Dedifferentiated amniotic fluid mesenchymal stem cell (primary cell): ENCODE results near the gene PCDHA1.

Experiments
- DNase-seq: peaks from one replicate; pipeline ENCODE4 v3.0.0-alpha.2; 2016; ENCODE audit errors: extremely low spot score

Gene PCDHA1

GRCh38 chr5:140923601-140924000 lies 137.7 kb downstream of the PCDHA1 start:
- no peak for DNase-seq

- DNase-seq: no peak
These were observed 140.0 kb downstream of the PCDHA1 start, which contains the start of gene PCDHAC1 for GRCh38 chr5:140925806-140926442. Gene PCDHAC1 (plus strand): TSS chr5:140926299. CDS start chr5:140926893, 594 bp downstream.

GRCh38 chr5:140926443-140927227 lies 140.7 kb downstream of the PCDHA1 start:
- DNase-seq: no peak

GRCh38 chr5:140927228-140927573 lies 141.3 kb downstream of the PCDHA1 start:
- no peak for DNase-seq

GRCh38 chr5:140934964-140935606 lies 149.1 kb downstream of the PCDHA1 start:
- DNase-seq: no peak

- no peak for DNase-seq
These were observed 160.6 kb downstream of the PCDHA1 start for GRCh38 chr5:140946578-140946977.

- DNase-seq: no peak
These were observed 165.7 kb downstream of the PCDHA1 start for GRCh38 chr5:140951636-140952035.

- no peak for DNase-seq
These were observed 167.3 kb downstream of the PCDHA1 start for GRCh38 chr5:140953234-140953633.

GRCh38 chr5:140962190-140962589 lies 176.2 kb downstream of the PCDHA1 start:
- no peak for DNase-seq

- DNase-seq: no peak
These were observed 178.4 kb downstream of the PCDHA1 start for GRCh38 chr5:140964356-140964755.

- DNase-seq: no peak
These were observed 180.0 kb downstream of the PCDHA1 start for GRCh38 chr5:140965905-140966292.

- DNase-seq: no peak
These were observed 180.6 kb downstream of the PCDHA1 start, which contains the start of gene PCDHAC2 for GRCh38 chr5:140966293-140967225. Gene PCDHAC2 (plus strand): TSS chr5:140966476. CDS start chr5:140966767, 291 bp downstream.

- DNase-seq: no peak
These were observed 181.4 kb downstream of the PCDHA1 start for GRCh38 chr5:140967226-140967893.

- no peak for DNase-seq
These were observed 183.9 kb downstream of the PCDHA1 start for GRCh38 chr5:140969880-140970279.

GRCh38 chr5:140973550-140973949 lies 187.6 kb downstream of the PCDHA1 start:
- DNase-seq: no peak

GRCh38 chr5:140977003-140977402 lies 191.1 kb downstream of the PCDHA1 start:
- DNase-seq: peak; percentile 37

GRCh38 chr5:140978260-140978659 lies 192.3 kb downstream of the PCDHA1 start:
- no peak for DNase-seq

- no peak for DNase-seq
These were observed 193.0 kb downstream of the PCDHA1 start for GRCh38 chr5:140978983-140979382.

- no peak for DNase-seq
These were observed 196.3 kb downstream of the PCDHA1 start for GRCh38 chr5:140982083-140982716.

GRCh38 chr5:140986117-140986521 lies 200.2 kb downstream of the PCDHA1 start:
- no peak for DNase-seq

- no peak for DNase-seq
These were observed 202.2 kb downstream of the PCDHA1 start for GRCh38 chr5:140988100-140988499.
